ENCODE data around the gene FAM168B.

Gene FAM168B

DNA sequence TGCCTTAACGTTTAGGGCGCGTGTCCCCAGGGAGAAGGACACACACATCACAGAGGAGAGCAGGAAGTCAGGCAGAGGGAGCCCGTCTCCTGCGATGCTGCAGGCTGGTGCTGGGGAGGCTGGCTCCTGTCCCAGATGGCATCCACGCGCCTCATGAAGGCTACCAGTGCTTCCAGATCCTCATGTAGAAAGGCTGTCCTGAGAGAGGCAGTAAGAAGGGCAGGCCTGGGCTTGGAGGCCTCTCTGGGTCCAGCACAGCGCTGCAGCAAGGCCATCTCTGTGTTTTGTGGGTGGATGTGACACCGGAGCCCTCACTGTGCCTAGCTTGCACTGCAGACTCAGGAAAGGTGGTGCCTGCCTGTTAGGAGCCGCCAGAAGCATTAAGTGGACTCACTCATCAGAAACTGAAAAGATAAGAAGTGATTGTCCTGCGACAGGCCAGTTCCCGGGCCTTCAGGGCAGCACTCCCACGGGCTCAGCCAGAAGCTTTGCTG, 62.7 kb downstream of the FAM168B start:
- TF ChIP-seq CTCF (IDR thresholded peaks at IDR 0.05; ENCODE audit: low read depth, low read length) = no peak
- no peak for DNase-seq (ENCODE audit: low read depth in 2 of 2)
- no peak overlapping the region for H3K4me3 ChIP-seq (replicated peaks in 1 of 2; ENCODE audit: low read depth in 2 of 2, low read length in 2 of 2)

DNA sequence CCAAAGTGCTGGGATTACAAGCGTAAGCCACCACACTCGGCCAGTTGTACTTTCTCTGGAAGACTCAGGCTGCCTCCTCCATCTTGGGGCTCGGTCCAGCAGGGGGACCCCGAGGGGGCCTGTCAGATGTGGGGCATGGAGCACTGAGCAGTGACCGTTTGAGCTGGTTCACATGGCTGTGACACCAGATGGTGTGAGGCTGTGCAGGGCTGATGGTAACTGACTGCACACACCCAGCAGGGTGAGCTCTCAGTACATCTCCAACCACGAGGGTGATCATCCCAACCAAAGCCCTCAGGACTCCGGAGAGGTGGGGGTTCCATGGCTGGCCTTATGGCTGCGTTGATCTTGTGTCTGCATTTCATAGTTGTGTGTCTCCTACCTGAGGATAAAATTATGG, 63.4 kb downstream of the FAM168B start:
- no peak for TF ChIP-seq CTCF (IDR thresholded peaks at IDR 0.05; ENCODE audit: low read depth, low read length)
- no peak for DNase-seq (ENCODE audit: low read depth in 2 of 2)
- H3K4me3 ChIP-seq (replicated peaks in 1 of 2; ENCODE audit: low read depth in 2 of 2, low read length in 2 of 2) = no peak overlapping the region

- no peak for DNase-seq (ENCODE audit: low read depth in 2 of 2)
- no peak overlapping the region for H3K4me3 ChIP-seq (replicated peaks in 1 of 2; ENCODE audit: low read depth in 2 of 2, low read length in 2 of 2)
- no peak for TF ChIP-seq CTCF (IDR thresholded peaks at IDR 0.05; ENCODE audit: low read depth, low read length)
Observed at GRCh38 chr2:131027566-131028528, 65.4 kb downstream of the FAM168B start.

DNA sequence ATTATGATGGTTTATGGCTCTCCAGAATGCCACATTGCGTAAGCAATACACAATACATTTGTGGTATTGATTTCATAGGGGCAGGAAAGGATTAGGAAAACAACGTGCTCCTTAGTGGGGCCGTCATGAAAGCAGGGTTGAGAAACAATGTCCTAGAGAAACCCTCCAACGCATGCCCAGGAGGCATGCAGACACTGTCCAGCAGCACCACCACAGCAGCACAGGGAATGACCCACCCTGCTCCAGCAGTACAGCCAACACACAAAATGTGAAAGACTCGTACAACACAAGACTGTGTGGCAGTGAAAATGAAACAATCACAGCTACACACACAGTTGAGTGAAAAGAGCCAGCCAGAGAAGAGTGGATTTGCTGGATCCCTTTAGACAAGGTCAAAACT, 66.3 kb downstream of the FAM168B start:
- no peak for TF ChIP-seq CTCF (IDR thresholded peaks at IDR 0.05; ENCODE audit: low read depth, low read length)
- no peak overlapping the region for H3K4me3 ChIP-seq (replicated peaks in 1 of 2; ENCODE audit: low read depth in 2 of 2, low read length in 2 of 2)
- no peak for DNase-seq (ENCODE audit: low read depth in 2 of 2)

- no peak for DNase-seq (ENCODE audit: low read depth in 2 of 2)
- H3K4me3 ChIP-seq (replicated peaks in 1 of 2; ENCODE audit: low read depth in 2 of 2, low read length in 2 of 2) = no peak overlapping the region
- no peak for TF ChIP-seq CTCF (IDR thresholded peaks at IDR 0.05; ENCODE audit: low read depth, low read length)
Observed at GRCh38 chr2:131023758-131024157, 69.5 kb downstream of the FAM168B start.

- TF ChIP-seq CTCF (IDR thresholded peaks at IDR 0.05; ENCODE audit: low read depth, low read length) = no peak
- no peak overlapping the region for H3K4me3 ChIP-seq (replicated peaks in 1 of 2; ENCODE audit: low read depth in 2 of 2, low read length in 2 of 2)
- DNase-seq (ENCODE audit: low read depth in 2 of 2) = peak; percentile 27 to 73
Observed at GRCh38 chr2:131022731-131023130, 70.5 kb downstream of the FAM168B start.

Measured in cardiac fibroblast (primary cell).